H1 (cell line): ENCODE measurements around the gene TSC1. TPM values are rescaled to one million over a fixed set of nuclear protein-coding genes. Genes with fewer than 3 reads are reported as not detected.

Experiments
- CTCF ChIA-PET: fragments of 300-600 bp; sonication (Branson Sonifier 250); formaldehyde crosslinking; loops from one replicate; lab custom pipeline; 2021; ENCODE audit not compliant: partially characterized antibody; lab: Charles Lee
- POLR2A ChIA-PET: fragments of 300-600 bp; sonication (Branson Sonifier 250); formaldehyde crosslinking; loops from one replicate; lab custom pipeline; 2021; ENCODE audit warnings: inconsistent platforms; ENCODE audit not compliant: partially characterized antibody; lab: Charles Lee
- DNase-seq, 2 experiments: peaks; one replicate each; pipeline versions ENCODE4 v3.0.0 to v3.0.0-alpha.2; 2010 to 2022; ENCODE audit warnings: low spot score in 2 of 2, low read depth in 1 of 2, mixed read lengths in 1 of 2
- FAIRE-seq: peaks from 2 replicates; lab custom pipeline; 2011; peaks lifted over from hg19 to GRCh38; lab: Jason Lieb, UNC
- H2AFZ ChIP-seq: 2 replicates; pipeline ENCODE4 v1.8.1; 2012; ENCODE audit warnings: low read length, inconsistent platforms
- H2AK5ac ChIP-seq: 2 replicates; pipeline ENCODE4 v1.6.1; 2013; ENCODE audit warnings: low read depth, low read length
- H2BK120ac ChIP-seq: replicated peaks from 2 replicates; pipeline ENCODE3; 2013; ENCODE audit warnings: low read depth, low read length, inconsistent platforms
- H2BK12ac ChIP-seq: 2 replicates; pipeline ENCODE4 v1.6.1; 2013; ENCODE audit warnings: low read depth, low read length
- H2BK15ac ChIP-seq: 2 replicates; pipeline ENCODE4 v1.6.1; 2013; ENCODE audit warnings: low read length
- H2BK20ac ChIP-seq: 2 replicates; pipeline ENCODE4 v1.6.1; 2013; ENCODE audit warnings: low read length
- H2BK5ac ChIP-seq: 2 replicates; pipeline ENCODE4 v1.6.1; 2013; ENCODE audit warnings: low read depth, low read length
- H3K14ac ChIP-seq: 2 replicates; pipeline ENCODE4 v1.6.1; 2013; ENCODE audit warnings: inconsistent platforms; ENCODE audit not compliant: insufficient read length
- H3K18ac ChIP-seq: 2 replicates; pipeline ENCODE4 v1.6.1; 2013; ENCODE audit warnings: low read length; ENCODE audit errors: extremely low read depth
- H3K23ac ChIP-seq: 2 replicates; pipeline ENCODE4 v1.6.1; 2013; ENCODE audit warnings: inconsistent platforms; ENCODE audit not compliant: insufficient read length
- H3K23me2 ChIP-seq: 2 replicates; pipeline ENCODE4 v1.6.1; 2013; ENCODE audit warnings: low read depth, low read length
- H3K27ac ChIP-seq: 2 replicates; pipeline ENCODE4 v1.6.1; 2011; ENCODE audit warnings: low read depth, low read length, inconsistent platforms
- H3K27me3 ChIP-seq, 4 experiments: replicated peaks in 1 of 4; 1 replicate in 1 of 4; 2 replicates in 3 of 4; pipeline versions ENCODE4 v1.6.1 to v1.8.1; 2011 to 2013; ENCODE audit warnings: low read length in 3 of 4, mild to moderate bottlenecking in 3 of 4, inconsistent platforms in 2 of 4, mixed read lengths in 2 of 4, moderate library complexity in 1 of 4; ENCODE audit not compliant: control insufficient read depth in 3 of 4, insufficient read depth in 3 of 4; ENCODE audit errors: extremely low read depth in 1 of 4
- H3K36me3 ChIP-seq, 4 experiments: 2 replicates each; pipeline versions ENCODE4 v1.6.1 to v1.8.1; 2011 to 2013; ENCODE audit warnings: mild to moderate bottlenecking in 4 of 4, low read length in 3 of 4, moderate library complexity in 2 of 4, control low read depth in 1 of 4, inconsistent platforms in 1 of 4; ENCODE audit not compliant: insufficient read depth in 4 of 4, control insufficient read depth in 2 of 4
- H3K4ac ChIP-seq: replicated peaks from 2 replicates; pipeline ENCODE3; 2013; ENCODE audit warnings: low read length, low read depth, mixed read lengths, inconsistent platforms; ENCODE audit not compliant: insufficient read length
- H3K4me1 ChIP-seq, 4 experiments: replicated peaks in 1 of 4; 1 replicate in 1 of 4; 2 replicates in 3 of 4; pipeline versions ENCODE4 v1.6.1 to v1.8.1; 2011 to 2013; ENCODE audit warnings: low read length in 3 of 4, inconsistent platforms in 2 of 4, mixed read lengths in 1 of 4; ENCODE audit not compliant: insufficient read depth in 4 of 4, control insufficient read depth in 3 of 4
- H3K4me2 ChIP-seq, 2 experiments: 2 replicates each; pipeline versions ENCODE4 v1.6.1 to v1.8.1; 2011 to 2013; ENCODE audit warnings: low read depth in 2 of 2, low read length in 2 of 2, control low read depth in 1 of 2, inconsistent platforms in 1 of 2, mild to moderate bottlenecking in 1 of 2; ENCODE audit not compliant: insufficient read depth in 1 of 2
- H3K4me3 ChIP-seq, 4 experiments: fragments of 200-600, 300-600 bp in 1 of 4; sonication (generic), shearing (Covaris generic), sonication (Bioruptor Twin) in 1 of 4; 2 replicates each; pipeline versions ENCODE4 v1.5.1 to v1.8.1; 2011 to 2016; ENCODE audit warnings: low read length in 4 of 4, low read depth in 3 of 4, control low read depth in 2 of 4, inconsistent platforms in 2 of 4, mild to moderate bottlenecking in 2 of 4, mixed read lengths in 1 of 4, moderate library complexity in 1 of 4; ENCODE audit not compliant: insufficient read depth in 2 of 4; ENCODE audit errors: extremely low read depth in 1 of 4
- H3K56ac ChIP-seq: replicated peaks from 2 replicates; pipeline ENCODE3; 2013; ENCODE audit warnings: low read depth, mild to moderate bottlenecking, mixed read lengths, low read length, inconsistent platforms; ENCODE audit not compliant: insufficient read length
- H3K79me1 ChIP-seq: 2 replicates; pipeline ENCODE4 v1.6.1; 2013; ENCODE audit warnings: low read depth, low read length, control low read depth
- H3K79me2 ChIP-seq, 2 experiments: 2 replicates each; pipeline versions ENCODE4 v1.6.1 to v1.8.1; 2012 to 2013; ENCODE audit warnings: low read length in 2 of 2, mild to moderate bottlenecking in 2 of 2, inconsistent platforms in 1 of 2; ENCODE audit not compliant: insufficient read depth in 2 of 2, control insufficient read depth in 1 of 2
- H3K9ac ChIP-seq, 4 experiments: replicated peaks in 1 of 4; 1 replicate in 1 of 4; 2 replicates in 3 of 4; pipeline versions ENCODE4 v1.6.1 to v1.8.1; 2011 to 2013; ENCODE audit warnings: low read depth in 3 of 4, low read length in 3 of 4, control low read depth in 2 of 4, mild to moderate bottlenecking in 2 of 4, moderate library complexity in 2 of 4, inconsistent platforms in 1 of 4; ENCODE audit errors: extremely low read depth in 1 of 4
- H3K9me3 ChIP-seq, 2 experiments: 2 replicates each; pipeline versions ENCODE4 v1.6.1 to v1.8.1; 2012 to 2013; ENCODE audit warnings: mild to moderate bottlenecking in 2 of 2, moderate library complexity in 2 of 2, control low read depth in 1 of 2, inconsistent platforms in 1 of 2, low read depth in 1 of 2, low read length in 1 of 2, mixed read lengths in 1 of 2; ENCODE audit not compliant: insufficient read depth in 2 of 2
- H4K20me1 ChIP-seq, 2 experiments: replicated peaks in 1 of 2; 2 replicates each; pipeline versions ENCODE3 to v1.8.1; 2011 to 2013; ENCODE audit warnings: inconsistent platforms in 2 of 2, low read length in 2 of 2, mild to moderate bottlenecking in 1 of 2; ENCODE audit not compliant: insufficient read depth in 2 of 2, control insufficient read depth in 1 of 2
- H4K5ac ChIP-seq: 2 replicates; pipeline ENCODE4 v1.6.1; 2013; ENCODE audit warnings: low read length, low read depth, mixed read lengths, inconsistent platforms; ENCODE audit not compliant: insufficient read length
- H4K8ac ChIP-seq: 2 replicates; pipeline ENCODE4 v1.8.0; 2013; ENCODE audit warnings: mild to moderate bottlenecking, moderate library complexity, low read length, inconsistent platforms; ENCODE audit not compliant: insufficient read depth; ENCODE audit errors: extremely low read depth
- H4K91ac ChIP-seq: replicated peaks from 2 replicates; pipeline ENCODE3; 2013; ENCODE audit warnings: low read length, mixed read lengths, inconsistent platforms; ENCODE audit not compliant: insufficient read length
- HDAC2 ChIP-seq, 2 experiments: fragments of 300-600 bp in 1 of 2; sonication (generic) in 1 of 2; IDR thresholded peaks; 2 replicates each; pipeline ENCODE4 v1.6.1; 2011 to 2012; ENCODE audit warnings: low read depth in 2 of 2, low read length in 2 of 2, mild to moderate bottlenecking in 2 of 2, moderate library complexity in 2 of 2, borderline replicate concordance in 1 of 2, inconsistent platforms in 1 of 2
- WGBS, 2 experiments: shearing (Covaris generic) in 1 of 2; methylation state at CpG; one replicate each; pipeline versions ENCODE4 v1.1.6 to v1.1.7; 2013 to 2015; ENCODE audit warnings: low lambda C conversion rate in 2 of 2, mixed read lengths in 2 of 2, inconsistent platforms in 1 of 2, low coverage in 1 of 2, missing lambda C conversion rate in 1 of 2; ENCODE audit not compliant: insufficient replicate concordance in 2 of 2, insufficient coverage in 1 of 2, insufficient read length in 1 of 2; ENCODE audit errors: extremely low coverage in 1 of 2, missing lambda C conversion rate in 1 of 2; 5-methylcytosine and 5-hydroxymethylcytosine counted together
- polyA plus RNA-seq, 7 experiments: library from polyadenylated mRNA; depleted of rRNA in 3 of 7; stranded (reverse) in 5 of 7; unstranded in 2 of 7; fragments of >200 nt in 5 of 7; fragments of 200-250 nt in 2 of 7; gene quantifications; 1 replicate in 5 of 7; 2 replicates in 1 of 7; 4 replicates in 1 of 7; pipeline versions ENCODE4 v1.2.1 to v1.2.3, GENCODE V29; 2011 to 2013; ENCODE audit warnings: missing spikeins in 2 of 7, mixed read lengths in 2 of 7
- total RNA-seq: library from RNA; stranded (reverse); fragmentation: NEBNext Ultra II Directional; extraction: Animal tissue kit (Norgen Biotek cat#: 25700); gene quantifications from 2 replicates; pipeline ENCODE4 v1.2.1, GENCODE V29; 2021

TSC1 gene
- total and polyA plus RNA-seq, 2 of the 8 experiments (the other 6 are each of a cell fraction or from before 2014, with no cell fraction given) = 37.2 to 46.0 TPM

GRCh38 chr9:132854832-132855231 is 89.6 kb downstream of the TSC1 start:
- H2BK5ac ChIP-seq = no peak overlapping the region
- no peak overlapping the region for H2BK15ac ChIP-seq
- H3K4me1 ChIP-seq = peaks cover 0 to 20% (median 9%) of the 10 kb centered on the region in 4 experiments; a peak in 6 of 7 replicates

More at GRCh38 chr9:132854832-132855231, 89.6 kb downstream of the TSC1 start:
- CTCF ChIA-PET = interaction anchor here (1.0 to 1.3 kb wide), 2 partner anchors 10 to 46 kb away, joined by 4 read pairs; no protein-coding TSS in a partner anchor
- no peak overlapping the region for H3K18ac ChIP-seq
- no peak overlapping the region for H4K8ac ChIP-seq
- H3K14ac ChIP-seq = no peak overlapping the region
- no peaks in the 10 kb centered on the region for H3K9me3 ChIP-seq
- no peak overlapping the region for H3K9ac ChIP-seq
- no peaks in the 10 kb centered on the region; a peak in 2 of 7 replicates for H3K27me3 ChIP-seq
- no peaks in the 10 kb centered on the region for H4K20me1 ChIP-seq
- no peak overlapping the region for H3K27ac ChIP-seq
- no peak for TF ChIP-seq HDAC2 (IDR thresholded peaks at IDR 0.05; ENCODE audit: borderline replicate concordance in 1 of 2, low read depth in 2 of 2, low read length in 2 of 2)
- H3K79me2 ChIP-seq = no peaks in the 10 kb centered on the region
- H3K4me2 ChIP-seq = no peak overlapping the region
- H4K91ac ChIP-seq = no peak overlapping the region
- H2BK120ac ChIP-seq = no peak overlapping the region
- no peak overlapping the region for H3K56ac ChIP-seq
- FAIRE-seq (no peak), DNase-seq (no peak)
- no peak overlapping the region for H3K4me3 ChIP-seq
- no peak overlapping the region for H4K5ac ChIP-seq
- H3K79me1 ChIP-seq = no peaks in the 10 kb centered on the region
- H2AFZ ChIP-seq = no peak overlapping the region
- no peak overlapping the region for H2BK20ac ChIP-seq
- POLR2A ChIA-PET = no interaction called here
- 94% methylated on average over 10 of the region's 10 CpGs; no CpG with 5 or more reads in 1 of the 2 experiments for WGBS, 2 experiments
- H2AK5ac ChIP-seq = 0 out of 2 replicates have a peak overlapping the region, but pooled peaks have one; percentile 53
- no peaks in the 10 kb centered on the region for H3K36me3 ChIP-seq
- no peak overlapping the region for H3K4ac ChIP-seq
- no peaks in the 10 kb centered on the region for H3K23me2 ChIP-seq
- H2BK12ac ChIP-seq = no peak overlapping the region
- H3K23ac ChIP-seq = no peak overlapping the region
